ENCODE measurements around the gene PGGHG. TPM values are rescaled to one million over a fixed set of nuclear protein-coding genes. Genes with fewer than 3 reads are reported as not detected.

The PGGHG gene
- total and polyA plus RNA-seq, 10 of the 15 experiments (the other 5 are each of a cell fraction or from before 2014, with no cell fraction given), result 0.10 to 8.3 (median 1.8) TPM

- TF ChIP-seq ZNF592 (IDR thresholded peaks at IDR 0.05) (no peak), TBL1XR1 (IDR thresholded peaks at IDR 0.05; ENCODE audit: low read depth, low read length) (no peak), MYC (IDR thresholded peaks at IDR 0.05; ENCODE audit: insufficient read depth, insufficient read length, insufficient replicate concordance, low read length, severe bottlenecking) (no peak)
Observed at GRCh38 chr11:294780-295179, 5.9 kb downstream of the PGGHG start (continued).

GRCh38 chr11:295351-296170 lies 6.6 kb downstream of the PGGHG start:
- ChIA-PET CTCF (no interaction called here), SMC1A (ENCODE audit: uncharacterized antibody, unreplicated experiment) (interaction anchor here (1.2 to 1.5 kb wide), 3 partner anchors 10 to 35 kb away, joined by 3 read pairs; no protein-coding TSS in a partner anchor), POLR2A (no interaction called here), RAD21 (ENCODE audit: unreplicated experiment) (interaction anchor here (0.8 kb wide), 1 partner anchor 10 kb away, joined by 3 read pairs; no protein-coding TSS in a partner anchor)
- no peaks in the 10 kb centered on the region for H4K20me1 ChIP-seq (ENCODE audit: control insufficient read depth, insufficient read depth)
- no peak overlapping the region for H3K4me2 ChIP-seq (ENCODE audit: control insufficient read depth, insufficient read depth)
- intact Hi-C loops (cut with micrococcal nuclease; ENCODE audit: unreplicated experiment) (no loop called here), in situ Hi-C loops (cut with MboI) (no loop called here)
- H2AFZ ChIP-seq (ENCODE audit: control insufficient read depth, low read depth, low read length), result no peak overlapping the region
- FAIRE-seq (no peak), ATAC-seq (no peak), DNase-seq (ENCODE audit: low read depth, low spot score) (no peak)
- H3K4me1 ChIP-seq (ENCODE audit: control insufficient read depth, insufficient read depth, low read length), result no peaks in the 10 kb centered on the region
- H3K79me2 ChIP-seq (ENCODE audit: control insufficient read depth, insufficient read depth, low read length), result no peaks in the 10 kb centered on the region
- 87% methylated on average over 26 of the region's 26 CpGs for WGBS (ENCODE audit: insufficient coverage, insufficient replicate concordance, low lambda C conversion rate, missing lambda C conversion rate)
- no peaks in the 10 kb centered on the region for H3K9me3 ChIP-seq (replicated peaks; ENCODE audit: control insufficient read depth, insufficient read depth, low read length)
- TF ChIP-seq POLR2A (IDR thresholded peaks at IDR 0.05; ENCODE audit: low read depth, low read length), result peak; percentile 6; the same call in 1 of the 2 replicates
- TF ChIP-seq EGR1 (IDR thresholded peaks at IDR 0.05; ENCODE audit: borderline replicate concordance in 1 of 2, low read depth in 2 of 2, low read length in 2 of 2), result no peak
- BruUV-seq (replicated peaks), result no TSS peak
- H3K4me3 ChIP-seq, result no peak overlapping the region
- no peaks in the 10 kb centered on the region; a peak in 1 of 4 replicates for H3K27me3 ChIP-seq (replicated peaks in 1 of 2; ENCODE audit: control insufficient read depth in 2 of 2, insufficient read depth in 2 of 2, low read length in 1 of 2)
- no peak overlapping the region for H3K9ac ChIP-seq (ENCODE audit: control insufficient read depth, insufficient read depth, low read length)
- no peak overlapping the region for H3K27ac ChIP-seq (ENCODE audit: control insufficient read depth, insufficient read depth)
- no peaks in the 10 kb centered on the region for H3K36me3 ChIP-seq (ENCODE audit: control insufficient read depth in 2 of 2, insufficient read depth in 2 of 2, low read length in 1 of 2)

Data from GM12878 (cell line).